Stomach smooth muscle (tissue), 2 donors: ENCODE data around the gene SNRNP25.
A peak's percentile ranks its signal among the peaks of the same experiment; 100 is the strongest.
"Not testable (repeated sequence)": the region's sequence is repeated elsewhere in the genome, so short reads cannot be mapped to it uniquely, and the experiment has no call there.

ENCODE experiments used
- H3K27ac ChIP-seq: one replicate; pipeline ENCODE4 v1.7.0; 2013; ENCODE audit warnings: mild to moderate bottlenecking, low read length, inconsistent platforms
- H3K27me3 ChIP-seq, 2 donors: one replicate each; pipeline ENCODE4 v1.7.0; 2013; ENCODE audit warnings: low read length in 2 of 2; ENCODE audit not compliant: insufficient read depth in 2 of 2, control insufficient read depth in 1 of 2
- H3K36me3 ChIP-seq, 2 donors: one replicate each; pipeline ENCODE4 v1.7.0; 2013; ENCODE audit warnings: low read length in 2 of 2; ENCODE audit not compliant: control insufficient read depth in 2 of 2, insufficient read depth in 2 of 2
- H3K4me1 ChIP-seq: one replicate; pipeline ENCODE4 v1.7.0; 2013; ENCODE audit warnings: low read length; ENCODE audit not compliant: control insufficient read depth, insufficient read depth
- H3K4me3 ChIP-seq, 2 donors: one replicate each; pipeline ENCODE4 v1.7.0; 2013; ENCODE audit warnings: low read length in 2 of 2
- H3K9ac ChIP-seq, 2 donors: one replicate each; pipeline ENCODE4 v1.7.0; 2013; ENCODE audit warnings: low read length in 2 of 2, mild to moderate bottlenecking in 1 of 2
- H3K9me3 ChIP-seq, 2 donors: one replicate each; pipeline ENCODE4 v1.7.0; 2013; ENCODE audit warnings: low read length in 2 of 2; ENCODE audit not compliant: control insufficient read depth in 2 of 2
- donor health status: healthy.
- donor health status: Pancreatic carcinoma.

SNRNP25 gene

GRCh38 chr16:42691-43090 lies 10.9 kb upstream of the SNRNP25 start:
- Histone ChIP-seq H3K9ac (no peak overlapping the region), H3K27me3 (no peaks in the 10 kb centered on the region), H3K4me3 (no peak overlapping the region), H3K4me1 (no peaks in the 10 kb centered on the region), H3K9me3 (no peaks in the 10 kb centered on the region), H3K36me3 (peaks cover 11 to 19% of the 10 kb centered on the region in 2 donors), H3K27ac (no peak overlapping the region)

GRCh38 chr16:43294-43693 lies 10.3 kb upstream of the SNRNP25 start:
- Histone ChIP-seq H3K4me3 (no peak overlapping the region), H3K27me3 (no peaks in the 10 kb centered on the region), H3K27ac (no peak overlapping the region), H3K36me3 (peaks cover 13 to 21% of the 10 kb centered on the region in 2 donors), H3K4me1 (no peaks in the 10 kb centered on the region), H3K9me3 (no peaks in the 10 kb centered on the region), H3K9ac (no peak overlapping the region)

- no peak overlapping the region for H3K4me3 ChIP-seq
- H3K27ac ChIP-seq: no peak overlapping the region
- H3K9me3 ChIP-seq: no peaks in the 10 kb centered on the region
- H3K9ac ChIP-seq: no peak overlapping the region
- no peaks in the 10 kb centered on the region for H3K27me3 ChIP-seq
- H3K36me3 ChIP-seq: peaks cover 13 to 21% of the 10 kb centered on the region in 2 donors
- H3K4me1 ChIP-seq: no peaks in the 10 kb centered on the region
Measured at GRCh38 chr16:44655-45054, 9.0 kb upstream of the SNRNP25 start.

- H3K4me1 ChIP-seq: no peaks in the 10 kb centered on the region
- no peak overlapping the region for H3K27ac ChIP-seq
- H3K9ac ChIP-seq: no peak overlapping the region
- H3K4me3 ChIP-seq: no peak overlapping the region
- H3K27me3 ChIP-seq: no peaks in the 10 kb centered on the region
- no peaks in the 10 kb centered on the region for H3K9me3 ChIP-seq
- peaks cover 13 to 21% of the 10 kb centered on the region in 2 donors for H3K36me3 ChIP-seq
Measured at GRCh38 chr16:45454-45853, 8.2 kb upstream of the SNRNP25 start.

GRCh38 chr16:46510-46909 lies 7.1 kb upstream of the SNRNP25 start:
- peaks cover 13 to 21% of the 10 kb centered on the region in 2 donors for H3K36me3 ChIP-seq
- not testable (repeated sequence) for H3K4me3 ChIP-seq, H3K27ac ChIP-seq, H3K27me3 ChIP-seq, H3K4me1 ChIP-seq, H3K9ac ChIP-seq, H3K9me3 ChIP-seq

- Histone ChIP-seq H3K9ac (no peak overlapping the region), H3K9me3 (no peaks in the 10 kb centered on the region), H3K27ac (no peak overlapping the region), H3K4me3 (no peak overlapping the region), H3K27me3 (no peaks in the 10 kb centered on the region), H3K36me3 (peaks cover 13 to 21% of the 10 kb centered on the region in 2 donors), H3K4me1 (no peaks in the 10 kb centered on the region)
Measured at GRCh38 chr16:47234-47633, 6.4 kb upstream of the SNRNP25 start.

GRCh38 chr16:50769-51591 lies 2.6 kb upstream of the SNRNP25 start:
- Histone ChIP-seq H3K9me3 (no peaks in the 10 kb centered on the region), H3K36me3 (peaks cover 8 to 12% of the 10 kb centered on the region in 2 donors), H3K27ac (no peak overlapping the region), H3K4me1 (peaks cover 12% of the 10 kb centered on the region), H3K4me3 (no peak overlapping the region), H3K27me3 (no peaks in the 10 kb centered on the region), H3K9ac (no peak overlapping the region)

- H3K36me3 ChIP-seq: peaks cover 19 to 31% of the 10 kb centered on the region in 2 donors
Measured at GRCh38 chr16:54237-54581, 581 bp downstream of the SNRNP25 start.

GRCh38 chr16:55571-56136 lies 2.0 kb downstream of the SNRNP25 start:
- H3K9ac ChIP-seq: no peak overlapping the region
- H3K36me3 ChIP-seq: peaks cover 27 to 45% of the 10 kb centered on the region in 2 donors
- no peaks in the 10 kb centered on the region for H3K27me3 ChIP-seq

More at GRCh38 chr16:54237-54581, 581 bp downstream of the SNRNP25 start:
- Histone ChIP-seq H3K4me1 (peaks cover 15% of the 10 kb centered on the region), H3K9ac (peak overlapping the region; percentile 76), H3K4me3 (peak overlapping the region; percentile 62 to 91), H3K9me3 (no peaks in the 10 kb centered on the region), H3K27me3 (no peaks in the 10 kb centered on the region), H3K27ac (no peak overlapping the region)

GRCh38 chr16:56231-56927 lies 2.8 kb downstream of the SNRNP25 start:
- Histone ChIP-seq H3K27ac (no peak overlapping the region), H3K36me3 (peaks cover 30 to 50% of the 10 kb centered on the region in 2 donors), H3K4me3 (no peak overlapping the region), H3K9ac (no peak overlapping the region), H3K9me3 (no peaks in the 10 kb centered on the region), H3K27me3 (no peaks in the 10 kb centered on the region), H3K4me1 (peaks cover 15% of the 10 kb centered on the region)

More at GRCh38 chr16:55571-56136, 2.0 kb downstream of the SNRNP25 start:
- no peak overlapping the region for H3K4me3 ChIP-seq
- H3K4me1 ChIP-seq: peaks cover 15% of the 10 kb centered on the region
- H3K27ac ChIP-seq: no peak overlapping the region
- H3K9me3 ChIP-seq: no peaks in the 10 kb centered on the region
